ENCODE results near the gene GAA. TPM values are rescaled to one million over a fixed set of nuclear protein-coding genes. Genes with fewer than 3 reads are reported as not detected.

The GAA gene
- total RNA-seq, 1 donor from 2014 or later, result 47.7 TPM

- no peaks in the 10 kb centered on the region for H3K36me3 Mint-ChIP-seq (ENCODE audit: low read depth, unreplicated experiment)
- no peaks in the 10 kb centered on the region for H3K36me3 ChIP-seq (ENCODE audit: insufficient read depth, low read length)
- no peak for FAIRE-seq
- no peaks in the 10 kb centered on the region for H3K9me3 ChIP-seq (ENCODE audit: insufficient read depth, low read depth, low read length)
- H3K4me2 ChIP-seq (ENCODE audit: low read length), result no peak overlapping the region
- peaks cover 18% of the 10 kb centered on the region for H3K27me3 Mint-ChIP-seq (ENCODE audit: low read depth, unreplicated experiment)
- H3K79me2 ChIP-seq (ENCODE audit: insufficient read depth, low read length), result no peaks in the 10 kb centered on the region
- H3K9ac ChIP-seq (ENCODE audit: low read length), result no peak overlapping the region
- H4K20me1 ChIP-seq (ENCODE audit: insufficient read depth, low read length), result no peaks in the 10 kb centered on the region
- H3K9me3 Mint-ChIP-seq (ENCODE audit: unreplicated experiment), result no peaks in the 10 kb centered on the region
- DNase-seq (ENCODE audit: low read depth), result no peak
- no peak overlapping the region for H3K4me3 ChIP-seq (ENCODE audit: insufficient read depth, low read depth, low read length)
- H3K4me3 Mint-ChIP-seq (ENCODE audit: unreplicated experiment), result no peak overlapping the region
- no peaks in the 10 kb centered on the region for H3K4me1 Mint-ChIP-seq (ENCODE audit: low read depth, unreplicated experiment)
- H3K27ac Mint-ChIP-seq (ENCODE audit: unreplicated experiment), result no peak overlapping the region
- no peaks in the 10 kb centered on the region for H3K27me3 ChIP-seq (ENCODE audit: insufficient read depth, low read length)
- H2AFZ ChIP-seq (ENCODE audit: low read depth, low read length), result no peak overlapping the region
- peaks cover 6% of the 10 kb centered on the region for H3K4me1 ChIP-seq (ENCODE audit: insufficient read depth, low read length)
- TF ChIP-seq EZH2 (IDR thresholded peaks at IDR 0.05; ENCODE audit: insufficient read depth, low read length), result no peak
- no peak for TF ChIP-seq CTCF (IDR thresholded peaks at IDR 0.05; ENCODE audit: insufficient read depth, low read depth, low read length)
- H3K27ac ChIP-seq (ENCODE audit: low read depth, low read length), result no peak overlapping the region
Measured at GRCh38 chr17:80096561-80097021, 4.8 kb upstream of the GAA start.

- DNase-seq (ENCODE audit: low read depth) (peak; percentile 9), FAIRE-seq (no peak)
- H3K36me3 Mint-ChIP-seq (ENCODE audit: low read depth, unreplicated experiment), result no peaks in the 10 kb centered on the region
- no peaks in the 10 kb centered on the region for H4K20me1 ChIP-seq (ENCODE audit: insufficient read depth, low read length)
- H2AFZ ChIP-seq (ENCODE audit: low read depth, low read length), result no peak overlapping the region
- H3K27ac Mint-ChIP-seq (ENCODE audit: unreplicated experiment), result no peak overlapping the region
- H3K4me3 ChIP-seq (ENCODE audit: insufficient read depth, low read depth, low read length), result no peak overlapping the region
- peaks cover 11% of the 10 kb centered on the region for H3K4me1 ChIP-seq (ENCODE audit: insufficient read depth, low read length)
- no peaks in the 10 kb centered on the region for H3K79me2 ChIP-seq (ENCODE audit: insufficient read depth, low read length)
- H3K9me3 Mint-ChIP-seq (ENCODE audit: unreplicated experiment), result no peaks in the 10 kb centered on the region
- H3K4me1 Mint-ChIP-seq (ENCODE audit: low read depth, unreplicated experiment), result peaks cover under 1% of the 10 kb centered on the region
- no peak overlapping the region for H3K4me3 Mint-ChIP-seq (ENCODE audit: unreplicated experiment)
- H3K27me3 Mint-ChIP-seq (ENCODE audit: low read depth, unreplicated experiment), result peaks cover 18% of the 10 kb centered on the region
- no peaks in the 10 kb centered on the region for H3K27me3 ChIP-seq (ENCODE audit: insufficient read depth, low read length)
- no peak overlapping the region for H3K27ac ChIP-seq (ENCODE audit: low read depth, low read length)
- H3K9me3 ChIP-seq (ENCODE audit: insufficient read depth, low read depth, low read length), result no peaks in the 10 kb centered on the region
- no peaks in the 10 kb centered on the region for H3K36me3 ChIP-seq (ENCODE audit: insufficient read depth, low read length)
- no peak overlapping the region for H3K4me2 ChIP-seq (ENCODE audit: low read length)
- no peak overlapping the region for H3K9ac ChIP-seq (ENCODE audit: low read length)
- TF ChIP-seq CTCF (IDR thresholded peaks at IDR 0.05; ENCODE audit: insufficient read depth, low read depth, low read length) (no peak), EZH2 (IDR thresholded peaks at IDR 0.05; ENCODE audit: insufficient read depth, low read length) (no peak)
Measured at GRCh38 chr17:80097127-80097621, 4.2 kb upstream of the GAA start.

- FAIRE-seq (no peak), DNase-seq (ENCODE audit: low read depth) (no peak)
- no peak overlapping the region for H3K4me3 Mint-ChIP-seq (ENCODE audit: unreplicated experiment)
- peaks cover 18% of the 10 kb centered on the region for H3K27me3 Mint-ChIP-seq (ENCODE audit: low read depth, unreplicated experiment)
- Histone ChIP-seq H3K36me3 (ENCODE audit: insufficient read depth, low read length) (no peaks in the 10 kb centered on the region), H3K27ac (ENCODE audit: low read depth, low read length) (no peak overlapping the region), H3K4me2 (ENCODE audit: low read length) (no peak overlapping the region), H3K9ac (ENCODE audit: low read length) (no peak overlapping the region), H3K4me3 (ENCODE audit: insufficient read depth, low read depth, low read length) (no peak overlapping the region), H3K4me1 (ENCODE audit: insufficient read depth, low read length) (peaks cover 18% of the 10 kb centered on the region), H2AFZ (ENCODE audit: low read depth, low read length) (no peak overlapping the region), H3K79me2 (ENCODE audit: insufficient read depth, low read length) (no peaks in the 10 kb centered on the region), H3K27me3 (ENCODE audit: insufficient read depth, low read length) (no peaks in the 10 kb centered on the region), H4K20me1 (ENCODE audit: insufficient read depth, low read length) (peaks cover 4% of the 10 kb centered on the region), H3K9me3 (ENCODE audit: insufficient read depth, low read depth, low read length) (no peaks in the 10 kb centered on the region)
- TF ChIP-seq CTCF (IDR thresholded peaks at IDR 0.05; ENCODE audit: insufficient read depth, low read depth, low read length), result no peak
- TF ChIP-seq EZH2 (IDR thresholded peaks at IDR 0.05; ENCODE audit: insufficient read depth, low read length), result no peak
- H3K36me3 Mint-ChIP-seq (ENCODE audit: low read depth, unreplicated experiment), result no peaks in the 10 kb centered on the region
- peak overlapping the region; percentile 26 for H3K27ac Mint-ChIP-seq (ENCODE audit: unreplicated experiment)
- peaks cover 7% of the 10 kb centered on the region for H3K4me1 Mint-ChIP-seq (ENCODE audit: low read depth, unreplicated experiment)
- H3K9me3 Mint-ChIP-seq (ENCODE audit: unreplicated experiment), result no peaks in the 10 kb centered on the region
Measured at GRCh38 chr17:80097844-80098691, 3.3 kb upstream of the GAA start.
